GM19240 (cell line): ENCODE results near the gene BRD1.
"Not testable (repeated sequence)": the region's sequence is repeated elsewhere in the genome, so short reads cannot be mapped to it uniquely, and the experiment has no call there.

Source experiments
- DNase-seq: peaks from one replicate; pipeline ENCODE4 v3.0.0; 2011; ENCODE audit warnings: low spot score; ENCODE audit not compliant: insufficient read length

Gene BRD1

GRCh38 chr22:49785046-49785521, 42.6 kb downstream of the BRD1 start:
- no peak for DNase-seq

DNA sequence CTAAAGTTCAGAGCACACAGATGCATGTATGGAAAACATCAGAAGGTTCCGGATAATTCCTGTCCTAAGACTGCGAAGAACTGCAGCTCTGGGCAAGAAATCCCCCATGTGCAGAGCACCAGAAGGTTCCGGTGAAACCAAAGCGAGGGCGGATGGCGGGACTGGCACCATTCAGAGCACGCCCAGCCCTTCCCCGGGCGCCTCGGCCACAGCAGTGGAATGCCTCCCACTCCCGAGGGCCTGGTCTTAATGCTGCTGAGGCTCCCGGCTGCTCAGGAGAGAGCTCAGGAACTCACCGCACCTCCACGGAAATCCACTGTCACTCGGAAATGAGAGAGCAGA, 43.1 kb downstream of the BRD1 start:
- DNase-seq, result no peak

DNA sequence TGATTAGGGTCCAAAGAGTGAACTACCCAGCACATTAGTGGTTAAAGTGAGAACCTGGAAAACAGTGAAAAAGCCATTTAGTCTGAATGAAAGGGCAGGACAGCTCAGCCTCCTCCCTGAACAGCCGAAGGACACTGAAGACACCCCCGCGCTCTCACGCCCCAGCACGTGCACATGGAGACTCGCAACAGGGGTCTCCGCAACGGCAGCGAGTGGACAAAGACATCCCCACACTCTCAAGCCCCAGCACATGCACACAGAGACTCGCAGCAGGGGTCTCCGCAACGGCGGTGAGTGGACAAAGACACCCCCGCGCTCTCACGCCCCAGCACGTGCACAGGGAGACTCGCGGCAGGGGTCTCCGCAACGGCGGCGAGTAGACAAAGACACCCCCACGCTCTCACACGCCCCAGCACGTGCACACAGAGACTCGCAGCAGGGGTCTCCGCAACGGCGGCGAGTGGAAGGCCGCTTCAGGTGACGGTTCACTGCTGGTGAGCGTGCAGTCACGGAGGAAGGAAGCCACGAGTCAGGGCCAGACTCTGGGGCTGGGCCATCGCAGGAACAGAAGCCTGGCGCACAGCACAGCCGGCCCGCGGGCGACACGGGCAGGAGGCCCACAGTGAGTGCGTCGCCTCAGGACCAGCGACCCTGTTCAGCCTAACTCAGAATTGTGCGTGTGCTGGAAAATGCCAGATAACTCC, 43.6 kb downstream of the BRD1 start:
- no peak for DNase-seq

DNA sequence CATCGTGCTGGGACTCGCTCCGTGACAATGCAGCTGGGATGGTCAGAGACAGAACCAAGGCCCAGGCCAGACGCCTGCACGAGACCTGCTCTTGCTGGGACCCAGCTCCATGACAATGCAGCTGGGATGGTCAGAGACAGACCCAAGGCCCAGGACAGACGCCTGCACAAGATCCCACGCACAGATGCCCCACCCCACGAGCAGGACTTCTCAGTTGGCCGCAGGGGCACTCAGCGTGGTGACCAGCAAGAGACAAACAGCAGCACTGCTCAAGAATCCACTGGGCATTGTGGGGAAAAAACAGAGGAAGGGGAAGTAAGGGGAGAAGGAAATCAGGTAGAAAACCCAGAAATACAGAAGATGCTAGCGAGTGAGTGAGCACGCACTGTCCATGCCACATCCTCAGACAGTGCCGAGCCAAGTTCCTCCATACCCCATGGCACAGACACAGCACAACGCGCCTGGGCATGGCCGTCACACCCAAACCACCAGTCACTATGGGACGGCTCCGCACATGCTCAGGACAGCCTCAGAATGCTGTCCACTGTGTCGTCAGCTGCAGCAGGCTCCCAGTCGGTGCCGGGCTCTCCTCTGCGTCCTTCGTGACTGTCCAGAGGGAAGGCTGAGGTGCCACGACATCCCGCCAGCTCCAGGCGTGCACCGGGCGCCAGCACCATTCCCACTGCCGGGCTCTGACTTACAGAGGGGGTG, 44.5 kb downstream of the BRD1 start:
- DNase-seq, result no peak

DNA sequence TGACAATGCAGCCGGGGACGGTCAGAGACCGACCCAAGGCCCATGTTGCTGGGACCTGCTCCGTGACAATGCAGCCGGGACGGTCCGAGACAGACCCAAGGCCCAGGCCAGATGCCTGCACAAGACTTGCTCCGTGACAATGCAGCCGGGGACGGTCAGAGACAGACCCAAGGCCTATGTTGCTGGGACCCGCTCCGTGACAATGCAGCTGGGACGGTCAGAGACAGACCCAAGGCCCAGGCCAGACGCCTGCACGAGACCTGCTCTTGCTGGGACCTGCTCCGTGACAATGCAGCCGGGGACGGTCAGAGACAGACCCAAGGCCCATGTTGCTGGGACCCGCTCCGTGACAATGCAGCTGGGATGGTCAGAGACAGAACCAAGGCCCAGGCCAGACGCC, 45.8 kb downstream of the BRD1 start:
- not testable (repeated sequence) for DNase-seq

DNA sequence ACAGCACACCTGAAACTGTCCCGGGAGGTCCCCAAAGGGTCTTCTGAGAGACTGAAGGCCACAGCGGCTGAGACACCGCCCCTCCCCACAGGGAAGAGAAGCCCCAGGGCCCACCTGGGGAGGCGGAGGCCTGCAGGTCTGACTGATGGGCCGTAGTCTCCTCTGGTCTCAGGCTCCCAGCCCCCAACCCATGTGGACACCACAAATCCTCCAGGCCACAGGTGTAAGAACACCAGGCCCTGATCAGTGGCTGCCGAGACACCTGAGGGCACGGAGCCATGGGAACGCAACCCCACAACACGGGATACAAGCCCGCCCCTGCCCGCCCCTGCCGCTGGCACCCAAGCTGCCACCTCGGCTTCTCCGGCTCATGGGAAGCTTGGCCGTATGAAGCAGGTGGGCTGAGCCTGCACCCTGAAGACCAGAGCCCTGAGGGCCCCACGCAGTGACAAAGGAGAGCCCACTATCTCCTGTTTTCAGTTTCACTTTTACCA, 46.3 kb downstream of the BRD1 start:
- no peak for DNase-seq

GRCh38 chr22:49780698-49781288, 46.9 kb downstream of the BRD1 start:
- no peak for DNase-seq

- no peak for DNase-seq
Observed at GRCh38 chr22:49779853-49780697, 47.6 kb downstream of the BRD1 start.

DNA sequence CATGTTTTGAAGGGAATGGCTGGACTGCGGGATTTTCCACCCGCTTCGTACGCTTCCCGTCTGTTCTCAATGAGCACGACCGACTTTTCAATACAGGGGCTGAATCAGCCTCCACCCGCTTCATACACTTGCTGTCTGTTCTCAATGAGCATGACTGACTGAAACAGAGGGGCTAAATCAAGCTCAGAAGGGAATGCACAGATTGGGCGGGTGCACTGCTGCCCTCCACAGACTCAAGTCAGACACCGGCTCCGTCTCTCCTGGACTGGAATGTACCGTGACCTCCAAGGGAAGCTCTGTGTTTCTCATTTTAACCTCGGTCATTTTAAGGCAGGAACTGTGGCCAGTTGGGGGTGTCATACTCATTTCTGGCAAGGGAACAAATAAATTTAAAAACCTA, 48.5 kb downstream of the BRD1 start:
- DNase-seq, result no peak

GRCh38 chr22:49777569-49778249, 50.0 kb downstream of the BRD1 start:
- DNase-seq, result no peak

GRCh38 chr22:49776891-49777290, 50.8 kb downstream of the BRD1 start:
- DNase-seq, result no peak

- no peak for DNase-seq
Observed at GRCh38 chr22:49775867-49776511, 51.7 kb downstream of the BRD1 start.

DNA sequence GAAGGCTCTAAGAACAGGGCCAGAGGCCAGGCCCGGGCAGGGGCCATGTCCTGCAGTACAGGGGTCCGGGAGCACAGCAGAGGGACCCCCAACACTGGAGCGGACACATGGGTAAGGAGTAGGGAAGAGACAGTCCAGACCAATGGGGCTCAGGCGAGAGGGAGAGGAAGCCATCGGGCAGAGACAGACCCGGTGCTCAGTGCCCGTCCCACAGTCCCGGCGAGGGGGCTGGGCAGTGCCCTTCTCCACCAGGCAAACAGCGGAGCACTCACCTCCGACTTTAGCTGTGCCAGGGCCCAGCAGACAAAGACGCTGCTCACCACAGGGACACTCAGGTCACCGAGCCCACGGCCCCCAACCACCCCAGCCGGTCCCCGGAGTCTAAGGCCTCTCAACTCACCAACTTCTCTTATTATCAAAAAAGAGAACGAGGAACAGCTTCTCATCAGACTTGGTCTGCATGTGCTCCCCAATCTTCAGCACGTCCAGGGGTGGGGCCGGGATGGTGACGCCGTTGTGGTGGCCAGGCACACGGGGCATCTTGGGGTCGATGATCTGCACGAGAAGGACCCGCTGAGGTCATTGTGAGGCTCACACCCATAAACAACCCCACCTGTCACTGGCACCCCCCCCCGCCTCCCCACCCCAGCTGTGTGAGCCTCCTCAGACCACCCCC, 52.3 kb downstream of the BRD1 start:
- no peak for DNase-seq

- DNase-seq, result no peak
Observed at GRCh38 chr22:49774499-49775151, 53.0 kb downstream of the BRD1 start.

GRCh38 chr22:49774046-49774445, 53.6 kb downstream of the BRD1 start:
- no peak for DNase-seq

- DNase-seq, result no peak
Observed at GRCh38 chr22:49773531-49773930, 54.1 kb downstream of the BRD1 start.

GRCh38 chr22:49772692-49773091, 55.0 kb downstream of the BRD1 start:
- no peak for DNase-seq

GRCh38 chr22:49771266-49772065, 56.2 kb downstream of the BRD1 start:
- no peak for DNase-seq
